Left ventricle myocardium superior (tissue), 1 donor: Measurements from ENCODE around the gene TSEN54. TPM values are rescaled to one million over a fixed set of nuclear protein-coding genes. Genes with fewer than 3 reads are reported as not detected.
A peak's percentile ranks its signal among the peaks of the same experiment; 100 is the strongest.
"Not testable (repeated sequence)": the region's sequence is repeated elsewhere in the genome, so short reads cannot be mapped to it uniquely, and the experiment has no call there.

ENCODE experiments used
- ATAC-seq: fragments of 200-7000 bp; cut with Tn5 transposase; one replicate; pipeline ENCODE4 v1.9.1; 2020; ENCODE audit warnings: mild to moderate bottlenecking, moderate library complexity
- DNase-seq: peaks from one replicate; pipeline ENCODE4 v3.0.0-alpha.2; 2020
- intact Hi-C: fragments of 100-400 bp; cut with micrococcal nuclease; formaldehyde crosslinking; loops from one replicate; pipeline ENCODE4 v1.11.0; 2022
- total RNA-seq: library from RNA; stranded (reverse); fragmentation: NEBNext Ultra II Directional; extraction: Animal tissue kit (Norgen Biotek cat#: 25700); gene quantifications from one replicate; pipeline ENCODE4 v1.2.1, GENCODE V29; 2021
- donor health status: DM: no; HTN: yes; CAD: no; lungs with severe emphysema.

Gene TSEN54
- total RNA-seq, 1 donor from 2014 or later, result 8.3 TPM

GRCh38 chr17:75514299-75514918 lies 1.9 kb upstream of the TSEN54 start:
- intact Hi-C loops, result loop anchor here (10.0 kb wide), 1 partner anchor 90 kb away; no protein-coding TSS in a partner anchor
- ATAC-seq (no peak), DNase-seq (peak; percentile 56)

GRCh38 chr17:75514919-75515495 lies 1.3 kb upstream of the TSEN54 start:
- DNase-seq, result peak; percentile 54
- intact Hi-C loops, result loop anchor here (10.0 kb wide), 1 partner anchor 90 kb away; no protein-coding TSS in a partner anchor
- no peak for ATAC-seq

- intact Hi-C loops, result loop anchor here (10.0 kb wide), 1 partner anchor 91 kb away; no protein-coding TSS in a partner anchor
- ATAC-seq (peak; percentile 92), DNase-seq (peak; percentile 99)
These were observed 653 bp upstream of the TSEN54 start, which contains the start of gene CASKIN2 for GRCh38 chr17:75515496-75516254. Gene CASKIN2 (minus strand): TSS chr17:75515537. CDS start chr17:75513804, 1,733 bp downstream.

- ATAC-seq, result no peak
- intact Hi-C loops, result loop anchor here (10.0 kb wide), 1 partner anchor 92 kb away; no protein-coding TSS in a partner anchor
- peak; percentile 61 for DNase-seq
These were observed 430 bp downstream of the TSEN54 start for GRCh38 chr17:75516619-75517296.

GRCh38 chr17:75517297-75517865 lies 1.1 kb downstream of the TSEN54 start:
- no peak for ATAC-seq
- peak; percentile 25 for DNase-seq
- intact Hi-C loops, result loop anchor here (10.0 kb wide), 1 partner anchor 93 kb away; no protein-coding TSS in a partner anchor

GRCh38 chr17:75518201-75518600 lies 1.9 kb downstream of the TSEN54 start:
- DNase-seq (no peak), ATAC-seq (no peak)
- intact Hi-C loops, result loop anchor here (10.0 kb wide), 1 partner anchor 93 kb away; no protein-coding TSS in a partner anchor

GRCh38 chr17:75518983-75519537 lies 2.7 kb downstream of the TSEN54 start:
- intact Hi-C loops, result loop anchor here (10.0 kb wide), 1 partner anchor 94 kb away; no protein-coding TSS in a partner anchor
- no peak for DNase-seq
- no peak for ATAC-seq

GRCh38 chr17:75520413-75520812 lies 4.1 kb downstream of the TSEN54 start:
- DNase-seq, ATAC-seq, intact Hi-C loops: not testable (repeated sequence)

GRCh38 chr17:75521290-75521689 lies 5.0 kb downstream of the TSEN54 start:
- ATAC-seq (no peak), DNase-seq (no peak)
- intact Hi-C loops, result no loop called here

GRCh38 chr17:75521951-75522727 lies 5.8 kb downstream of the TSEN54 start:
- intact Hi-C loops, result no loop called here
- no peak for ATAC-seq
- no peak for DNase-seq

- DNase-seq, result no peak
- ATAC-seq, result no peak
- intact Hi-C loops, result no loop called here
These were observed 7.3 kb downstream of the TSEN54 start for GRCh38 chr17:75523647-75524046.

- no peak for ATAC-seq
These were observed 8.1 kb downstream of the TSEN54 start for GRCh38 chr17:75524269-75524969.

GRCh38 chr17:75524970-75525805 lies 8.9 kb downstream of the TSEN54 start, which contains the start of gene LLGL2:
Gene LLGL2 (plus strand): TSS chr17:75525697. CDS start chr17:75543427, 17,730 bp downstream.
- peak; percentile 91 for ATAC-seq
- DNase-seq, result peak; percentile 86
- intact Hi-C loops, result no loop called here

More at GRCh38 chr17:75524269-75524969, 8.1 kb downstream of the TSEN54 start:
- no peak for DNase-seq
- intact Hi-C loops, result no loop called here

- intact Hi-C loops, result no loop called here
- ATAC-seq (no peak), DNase-seq (no peak)
These were observed 9.7 kb downstream of the TSEN54 start for GRCh38 chr17:75525806-75526554.

- intact Hi-C loops, result no loop called here
- DNase-seq (no peak), ATAC-seq (no peak)
These were observed 10.4 kb downstream of the TSEN54 start for GRCh38 chr17:75526555-75527270.
